ENCODE measurements around the gene LTB. TPM values are rescaled to one million over a fixed set of nuclear protein-coding genes. Genes with fewer than 3 reads are reported as not detected.
A peak's percentile ranks its signal among the peaks of the same experiment; 100 is the strongest.

LTB gene
- total and polyA plus RNA-seq, 4 experiments from 2014 or later: 802 to 3,276 (median 1,633) TPM

DNA sequence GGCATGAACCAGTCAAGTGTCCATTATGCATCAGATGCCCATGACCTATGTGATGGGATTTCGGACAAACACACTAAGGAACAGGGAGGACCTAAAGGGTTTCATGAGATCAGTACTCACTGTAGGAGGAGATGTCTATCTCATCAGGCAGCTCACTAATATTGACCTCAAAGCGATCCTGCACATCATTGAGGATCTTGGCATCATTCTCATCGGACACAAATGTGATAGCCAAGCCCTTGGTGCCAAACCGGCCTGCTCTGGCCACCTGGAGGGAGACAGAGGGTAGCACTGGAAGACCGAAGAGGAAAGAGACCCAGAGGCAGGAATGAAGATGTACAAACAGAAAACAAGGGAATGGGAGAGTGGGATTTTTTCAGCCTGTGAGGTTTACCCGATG, 51.6 kb downstream of the LTB start:
- DNase-seq: no peak
- no peaks in the 10 kb centered on the region for H3K27me3 ChIP-seq (ENCODE audit: insufficient read depth, low read length)
- no peaks in the 10 kb centered on the region for H3K9me3 Mint-ChIP-seq
- H3K4me3 ChIP-seq (ENCODE audit: low read length in 2 of 2): no peak overlapping the region
- H3K4me1 Mint-ChIP-seq: peaks cover 5 to 23% (median 7%) of the 10 kb centered on the region in 4 donors
- peaks cover 3% of the 10 kb centered on the region for H3K4me1 ChIP-seq (ENCODE audit: insufficient read depth, low read length)
- no peak overlapping the region for H3K27ac ChIP-seq (ENCODE audit: low read depth, low read length)
- no peak overlapping the region for H3K4me3 Mint-ChIP-seq
- no peaks in the 10 kb centered on the region for H3K9me3 ChIP-seq (ENCODE audit: control insufficient read depth in 1 of 2, low read length in 2 of 2)
- intact Hi-C loops (cut with micrococcal nuclease): no loop called here
- POLR2A ChIA-PET (ENCODE audit: partially characterized antibody): no interaction called here
- peaks cover 48 to 60% of the 10 kb centered on the region in 2 donors for H3K36me3 Mint-ChIP-seq
- peaks cover 59% of the 10 kb centered on the region for H3K36me3 ChIP-seq (ENCODE audit: insufficient read depth, low read length)
- H3K27ac Mint-ChIP-seq: peak overlapping the region in 2 of 7 donors; percentile 13 to 19
- H3K27me3 Mint-ChIP-seq: no peaks in the 10 kb centered on the region
- CTCF ChIA-PET (ENCODE audit: partially characterized antibody): interaction anchor here (1.6 kb wide), 1 partner anchor 67 kb away, joined by 5 read pairs; no protein-coding TSS in a partner anchor

Other genes with a start within 250 kb of the LTB start
Only the 30 nearest of the 35 such genes appear.
- 10 to 100 TPM; 18.5 to 21.2 TPM for gene MICA, start 178.8 kb downstream of the LTB start, total RNA-seq
- gene MICA, start 178.8 kb downstream of the LTB start, polyA plus RNA-seq: 1 to 10 TPM; 3.5 to 5.4 TPM
- gene MICB, start 84.3 kb downstream of the LTB start, total RNA-seq: 10 to 100 TPM; 21.4 to 26.3 TPM
- gene MICB, start 84.3 kb downstream of the LTB start, polyA plus RNA-seq: 10 to 100 TPM in 1 of 2 donors, 1 to 10 TPM in 1; 8.0 to 11.5 TPM
- not detected for gene MCCD1, start 53.5 kb downstream of the LTB start, total RNA-seq
- not detected for gene MCCD1, start 53.5 kb downstream of the LTB start, polyA plus RNA-seq
- gene DDX39B, start 40.4 kb downstream of the LTB start, total RNA-seq: 100 to 1,000 TPM; 729 to 737 TPM
- gene DDX39B, start 40.4 kb downstream of the LTB start, polyA plus RNA-seq: 10 to 100 TPM; 65.6 to 94.3 TPM
- 1 to 10 TPM; 6.0 to 7.2 TPM for gene ATP6V1G2, start 35.8 kb downstream of the LTB start, total RNA-seq
- under 1 TPM; 0.84 to 1.00 TPM for gene ATP6V1G2, start 35.8 kb downstream of the LTB start, polyA plus RNA-seq
- 10 to 100 TPM in 1 of 2 experiments, 1 to 10 TPM in 1; 9.8 to 13.3 TPM for gene NFKBIL1, start 34.8 kb downstream of the LTB start, total RNA-seq
- gene NFKBIL1, start 34.8 kb downstream of the LTB start, polyA plus RNA-seq: 1 to 10 TPM; 5.7 to 7.4 TPM
- gene LTA, start 10.1 kb downstream of the LTB start, total RNA-seq: 10 to 100 TPM; 17.3 to 17.5 TPM
- gene LTA, start 10.1 kb downstream of the LTB start, polyA plus RNA-seq: 10 to 100 TPM; 27.7 to 31.1 TPM
- 10 to 100 TPM; 25.0 to 28.2 TPM for gene TNF, start 6.9 kb downstream of the LTB start, total RNA-seq
- 10 to 100 TPM in 1 of 2 donors, 1 to 10 TPM in 1; 3.9 to 10.1 TPM for gene TNF, start 6.9 kb downstream of the LTB start, polyA plus RNA-seq
- gene LST1, start 3.9 kb upstream of the LTB start, total RNA-seq: 10 to 100 TPM; 13.6 to 20.3 TPM
- gene LST1, start 3.9 kb upstream of the LTB start, polyA plus RNA-seq: 10 to 100 TPM; 30.4 to 34.8 TPM
- gene NCR3, start 10.6 kb upstream of the LTB start, total RNA-seq: 1 to 10 TPM; 3.0 to 4.6 TPM
- 10 to 100 TPM; 28.4 to 28.7 TPM for gene NCR3, start 10.6 kb upstream of the LTB start, polyA plus RNA-seq
- gene AIF1, start 32.8 kb upstream of the LTB start, total RNA-seq: 1 to 10 TPM; 5.2 to 7.4 TPM
- 10 to 100 TPM; 10.8 to 11.0 TPM for gene AIF1, start 32.8 kb upstream of the LTB start, polyA plus RNA-seq
- 100 to 1,000 TPM; 214 to 218 TPM for gene PRRC2A, start 38.3 kb upstream of the LTB start, total RNA-seq
- gene PRRC2A, start 38.3 kb upstream of the LTB start, polyA plus RNA-seq: 10 to 100 TPM in 1 of 2 donors, under 1 TPM in 1; 0.09 to 12.1 TPM
- gene BAG6, start 70.2 kb upstream of the LTB start, total RNA-seq: 100 to 1,000 TPM; 296 to 325 TPM
- gene BAG6, start 70.2 kb upstream of the LTB start, polyA plus RNA-seq: 10 to 100 TPM; 12.0 to 23.1 TPM
- gene APOM, start 73.5 kb upstream of the LTB start, total RNA-seq: 1 to 10 TPM; 1.3 to 1.5 TPM
- 1 to 10 TPM; 4.9 to 5.2 TPM for gene APOM, start 73.5 kb upstream of the LTB start, polyA plus RNA-seq
- 10 to 100 TPM; 37.5 to 39.9 TPM for gene C6orf47, start 78.4 kb upstream of the LTB start, total RNA-seq
- gene C6orf47, start 78.4 kb upstream of the LTB start, polyA plus RNA-seq: 10 to 100 TPM; 15.8 to 29.7 TPM
- 10 to 100 TPM; 25.1 to 25.5 TPM for gene GPANK1, start 82.6 kb upstream of the LTB start, total RNA-seq
- gene GPANK1, start 82.6 kb upstream of the LTB start, polyA plus RNA-seq: 10 to 100 TPM; 16.7 to 19.5 TPM
- gene CSNK2B, start 83.7 kb upstream of the LTB start, total RNA-seq: 100 to 1,000 TPM; 141 to 148 TPM
- 100 to 1,000 TPM; 183 to 232 TPM for gene CSNK2B, start 83.7 kb upstream of the LTB start, polyA plus RNA-seq
- 10 to 100 TPM; 39.3 to 39.8 TPM for gene LY6G5B, start 87.6 kb upstream of the LTB start, total RNA-seq
- gene LY6G5B, start 87.6 kb upstream of the LTB start, polyA plus RNA-seq: under 1 TPM in 1 of 2 donors, not detected in 1; 0.98 TPM
- 1 to 10 TPM; 4.4 to 4.5 TPM for gene LY6G5C, start 98.6 kb upstream of the LTB start, total RNA-seq
- 10 to 100 TPM in 1 of 2 donors, 1 to 10 TPM in 1; 8.9 to 11.8 TPM for gene LY6G5C, start 98.6 kb upstream of the LTB start, polyA plus RNA-seq
- 10 to 100 TPM; 66.0 to 69.2 TPM for gene ABHD16A, start 120.9 kb upstream of the LTB start, total RNA-seq
- gene ABHD16A, start 120.9 kb upstream of the LTB start, polyA plus RNA-seq: 10 to 100 TPM; 35.9 to 46.8 TPM
- not detected for gene LY6G6F, start 124.4 kb upstream of the LTB start, total RNA-seq
- gene LY6G6F, start 124.4 kb upstream of the LTB start, polyA plus RNA-seq: not detected
- gene LY6G6D, start 132.9 kb upstream of the LTB start, total RNA-seq: not detected
- gene LY6G6D, start 132.9 kb upstream of the LTB start, polyA plus RNA-seq: not detected
- gene LY6G6C, start 139.3 kb upstream of the LTB start, total RNA-seq: not detected
- gene LY6G6C, start 139.3 kb upstream of the LTB start, polyA plus RNA-seq: not detected
- gene MPIG6B, start 140.9 kb upstream of the LTB start, total RNA-seq: not detected
- not detected for gene MPIG6B, start 140.9 kb upstream of the LTB start, polyA plus RNA-seq
- gene DDAH2, start 146.9 kb upstream of the LTB start, total RNA-seq: 1 to 10 TPM; 5.4 to 7.4 TPM
- 10 to 100 TPM; 16.4 to 19.8 TPM for gene DDAH2, start 146.9 kb upstream of the LTB start, polyA plus RNA-seq
- gene CLIC1, start 154.1 kb upstream of the LTB start, total RNA-seq: 10 to 100 TPM; 91.0 to 98.3 TPM
- 100 to 1,000 TPM; 462 to 601 TPM for gene CLIC1, start 154.1 kb upstream of the LTB start, polyA plus RNA-seq
- gene MSH5, start 157.6 kb upstream of the LTB start, total RNA-seq: 10 to 100 TPM; 11.4 to 12.1 TPM
- 1 to 10 TPM in 1 of 2 donors, under 1 TPM in 1; 0.95 to 3.2 TPM for gene MSH5, start 157.6 kb upstream of the LTB start, polyA plus RNA-seq
- 1 to 10 TPM; 2.7 to 3.7 TPM for gene SAPCD1, start 180.2 kb upstream of the LTB start, total RNA-seq
- gene SAPCD1, start 180.2 kb upstream of the LTB start, polyA plus RNA-seq: under 1 TPM in 1 of 2 donors, not detected in 1; 0.89 TPM
- 1 to 10 TPM; 1.0 to 1.7 TPM for gene VWA7, start 194.9 kb upstream of the LTB start, total RNA-seq
- gene VWA7, start 194.9 kb upstream of the LTB start, polyA plus RNA-seq: 1 to 10 TPM in 1 of 2 donors, under 1 TPM in 1; 1.00 to 2.5 TPM
- gene VARS1, start 213.3 kb upstream of the LTB start, total RNA-seq: 10 to 100 TPM; 39.6 to 46.8 TPM
- 10 to 100 TPM; 43.4 to 45.9 TPM for gene VARS1, start 213.3 kb upstream of the LTB start, polyA plus RNA-seq